HG02763 (cell line): ENCODE measurements around the gene SPATA32.
A peak's percentile ranks its signal among the peaks of the same experiment; 100 is the strongest.

Experiments used
- ATAC-seq: cut with Tn5 transposase; IDR thresholded peaks from one replicate; pipeline ENCODE4 v1.9.1; 2021; ENCODE audit warnings: mild to moderate bottlenecking, moderate library complexity; ENCODE audit not compliant: unreplicated experiment

The SPATA32 gene

DNA sequence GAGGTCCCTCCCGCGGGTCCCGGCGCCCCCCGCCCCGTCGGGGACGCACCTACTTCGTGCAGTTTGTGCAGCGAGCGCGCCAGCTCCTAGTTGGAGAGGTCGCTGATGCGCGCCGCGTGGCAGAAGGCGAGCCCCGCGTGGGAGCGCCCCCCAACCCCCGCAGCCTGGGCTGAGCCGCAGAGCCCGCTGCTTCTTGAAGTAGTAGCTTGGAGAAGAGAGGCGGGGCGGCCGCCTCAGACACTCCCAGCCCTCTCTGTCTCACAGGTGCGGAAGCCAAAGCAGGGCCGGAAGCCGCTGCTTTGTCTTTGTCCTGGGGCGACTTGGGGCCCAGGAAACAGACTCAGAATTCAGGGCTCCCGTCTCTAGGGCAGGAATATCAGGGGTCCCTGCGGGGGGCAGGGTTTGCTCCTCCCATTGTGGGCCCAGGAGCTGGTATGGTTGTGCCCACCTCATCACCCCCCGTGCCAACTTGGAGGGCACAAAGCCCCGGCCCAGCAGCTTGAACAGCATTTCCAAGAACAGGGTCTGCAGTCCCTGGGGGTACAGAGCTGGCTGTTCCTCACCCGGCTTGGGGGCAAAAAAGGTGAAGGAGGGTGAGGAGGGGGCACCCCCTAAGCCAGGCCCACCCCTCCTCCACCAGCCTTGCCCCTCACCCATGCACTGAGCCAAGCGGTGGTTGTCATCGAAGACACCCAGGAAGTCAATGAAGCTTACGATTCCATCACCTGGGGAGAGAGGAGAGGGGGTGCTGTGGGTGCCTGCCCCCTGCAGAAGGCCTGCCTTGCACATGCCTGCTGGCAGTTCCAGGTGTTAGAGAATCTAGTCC, 13.5 kb downstream of the SPATA32 start:
- ATAC-seq, result peak; percentile 56

DNA sequence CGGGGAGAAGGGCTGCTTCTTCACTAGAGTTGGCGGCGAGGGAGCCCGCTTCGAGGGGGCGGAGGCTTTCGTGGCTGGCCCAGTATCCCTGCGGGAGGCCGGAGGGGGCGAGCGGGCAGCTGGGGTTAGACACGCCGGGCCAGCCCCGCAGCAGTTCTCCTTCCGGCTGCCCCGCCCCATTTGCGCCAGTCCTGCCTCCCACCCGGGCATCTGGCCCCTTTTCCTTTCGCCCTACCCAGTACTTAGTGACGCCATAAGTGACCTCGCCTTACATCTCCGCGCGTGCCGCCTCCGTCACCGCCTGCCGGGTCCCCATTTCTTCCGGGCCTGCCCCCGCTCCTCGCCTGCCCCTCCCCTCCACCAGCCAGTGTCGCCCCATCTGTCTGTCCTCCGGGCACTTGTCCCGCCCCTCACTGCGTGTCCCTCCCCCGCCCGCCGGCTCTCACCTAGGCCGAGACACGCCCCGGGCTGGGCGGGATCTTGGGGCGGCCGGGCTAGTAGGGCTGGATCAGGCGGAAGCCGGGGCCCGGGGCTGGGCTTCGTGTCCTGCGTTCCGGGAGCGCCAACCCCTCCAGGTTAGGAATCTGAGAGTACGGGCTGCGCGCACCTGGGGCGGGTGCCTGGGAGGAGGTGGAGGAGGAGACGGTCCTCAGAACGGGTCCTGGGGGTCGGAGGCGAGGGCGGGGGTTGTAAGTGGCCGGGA, 14.3 kb downstream of the SPATA32 start:
- ATAC-seq, result peak; percentile 78

DNA sequence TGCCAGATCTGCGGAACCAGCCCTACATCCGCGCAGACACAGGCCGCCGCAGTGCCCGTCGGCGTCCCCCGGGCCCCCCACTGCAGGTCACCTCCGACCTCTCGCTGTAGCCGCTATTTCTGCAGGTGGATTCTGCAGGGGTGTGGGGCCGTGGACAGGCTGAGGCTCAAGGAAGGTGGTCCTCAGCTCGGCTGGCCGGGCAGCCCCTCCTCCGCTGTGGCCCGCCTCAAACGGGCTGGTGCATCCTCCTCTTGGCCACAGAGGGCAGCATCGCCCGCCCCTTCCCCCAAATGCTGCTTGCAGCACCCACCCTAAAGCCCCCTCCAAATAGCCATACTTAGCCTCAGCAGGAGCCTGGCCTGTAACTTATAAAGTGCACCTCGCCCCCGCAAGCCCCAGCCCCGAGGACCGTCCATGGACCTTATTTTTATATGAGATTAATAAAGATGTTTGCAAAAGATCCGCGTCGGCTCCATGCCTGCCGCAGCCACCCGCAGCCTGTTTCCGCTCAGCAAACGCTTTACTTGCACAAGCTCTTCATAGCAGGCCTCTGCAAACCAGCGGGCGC, 14.9 kb downstream of the SPATA32 start:
- ATAC-seq, result no peak

DNA sequence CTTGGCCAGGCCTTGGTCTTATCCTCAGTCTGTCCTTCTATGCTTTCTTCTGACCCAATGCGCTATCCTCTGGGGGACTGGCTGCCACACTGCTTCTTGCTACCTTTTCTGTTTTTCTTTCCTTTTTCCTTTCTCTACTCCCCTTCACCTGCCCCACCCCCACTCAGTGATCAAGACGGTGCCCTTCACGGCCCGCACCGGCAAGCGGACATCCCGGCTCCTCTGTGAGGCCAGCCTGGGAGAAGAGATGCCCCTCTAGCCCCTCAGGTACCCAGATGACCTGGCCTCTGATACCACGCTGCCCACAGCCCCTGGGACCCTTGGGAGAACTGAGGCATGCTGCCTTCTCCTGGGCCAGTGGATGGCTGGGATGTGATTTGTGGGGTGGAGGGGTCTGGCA, 15.6 kb downstream of the SPATA32 start:
- no peak for ATAC-seq

DNA sequence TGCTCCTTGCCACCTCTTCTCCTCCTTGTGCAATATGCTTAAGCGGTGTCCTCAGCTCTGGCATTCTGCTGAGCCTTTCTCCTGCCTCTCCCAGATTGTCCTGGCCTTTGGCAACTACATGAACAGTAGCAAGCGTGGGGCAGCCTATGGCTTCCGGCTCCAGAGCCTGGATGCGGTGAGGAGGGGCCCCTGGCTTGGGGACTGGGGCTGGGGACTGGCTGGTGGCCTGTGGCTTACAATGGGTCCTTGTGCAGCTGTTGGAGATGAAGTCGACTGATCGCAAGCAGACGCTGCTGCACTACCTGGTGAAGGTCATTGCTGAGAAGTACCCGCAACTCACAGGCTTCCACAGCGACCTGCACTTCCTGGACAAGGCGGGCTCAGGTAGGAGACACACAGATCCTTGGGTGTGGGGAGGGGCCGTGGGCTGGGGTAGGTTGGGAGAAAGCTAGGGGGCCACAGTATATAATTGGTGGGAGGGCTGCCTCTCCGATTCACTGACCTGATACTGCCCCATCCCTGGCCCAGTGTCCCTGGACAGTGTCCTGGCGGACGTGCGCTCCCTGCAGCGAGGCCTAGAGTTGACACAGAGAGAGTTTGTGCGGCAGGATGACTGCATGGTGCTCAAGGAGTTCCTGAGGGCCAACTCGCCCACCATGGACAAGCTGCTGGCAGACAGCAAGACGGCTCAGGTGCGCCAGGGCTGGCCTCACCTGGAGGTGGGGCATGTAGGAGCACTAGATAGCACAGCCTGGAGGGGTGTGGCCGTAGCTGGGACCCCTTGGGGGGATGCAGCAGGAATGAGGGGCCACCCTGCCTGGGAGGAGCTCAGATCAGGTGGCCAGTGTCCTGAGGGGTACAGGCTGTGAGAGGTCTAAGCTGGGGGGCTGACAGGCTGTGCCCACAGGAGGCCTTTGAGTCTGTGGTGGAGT, 16.9 kb downstream of the SPATA32 start:
- no peak for ATAC-seq

DNA sequence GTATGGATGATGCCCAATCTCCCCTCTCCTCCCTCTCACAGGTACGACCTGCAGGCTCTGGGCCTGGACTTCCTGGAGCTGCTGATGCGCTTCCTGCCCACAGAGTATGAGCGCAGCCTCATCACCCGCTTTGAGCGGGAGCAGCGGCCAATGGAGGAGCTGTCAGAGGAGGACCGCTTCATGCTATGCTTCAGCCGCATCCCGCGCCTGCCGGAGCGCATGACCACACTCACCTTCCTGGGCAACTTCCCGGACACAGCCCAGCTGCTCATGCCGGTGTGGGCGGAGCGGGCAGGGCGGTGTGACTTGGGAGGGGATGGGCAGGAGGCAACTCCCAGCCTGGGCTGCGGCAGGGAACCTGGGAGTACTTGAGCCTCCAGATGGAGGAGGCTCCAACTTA, 18.1 kb downstream of the SPATA32 start:
- ATAC-seq, result no peak

DNA sequence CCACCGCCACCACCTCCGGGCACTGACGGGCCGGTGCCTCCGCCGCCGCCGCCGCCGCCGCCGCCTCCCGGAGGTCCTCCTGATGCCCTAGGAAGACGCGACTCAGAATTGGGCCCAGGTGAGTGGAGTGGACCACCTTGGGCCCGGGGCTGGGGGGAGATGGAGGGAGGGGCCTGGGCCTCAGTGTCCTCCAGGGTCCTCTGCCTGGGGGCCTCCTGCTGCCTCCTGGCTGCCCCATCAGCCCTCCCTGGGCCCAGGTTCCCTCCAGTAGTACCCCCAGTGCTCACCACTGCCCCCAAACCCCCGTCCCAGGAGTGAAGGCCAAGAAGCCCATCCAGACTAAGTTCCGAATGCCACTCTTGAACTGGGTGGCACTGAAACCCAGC, 19.9 kb downstream of the SPATA32 start:
- ATAC-seq, result no peak

DNA sequence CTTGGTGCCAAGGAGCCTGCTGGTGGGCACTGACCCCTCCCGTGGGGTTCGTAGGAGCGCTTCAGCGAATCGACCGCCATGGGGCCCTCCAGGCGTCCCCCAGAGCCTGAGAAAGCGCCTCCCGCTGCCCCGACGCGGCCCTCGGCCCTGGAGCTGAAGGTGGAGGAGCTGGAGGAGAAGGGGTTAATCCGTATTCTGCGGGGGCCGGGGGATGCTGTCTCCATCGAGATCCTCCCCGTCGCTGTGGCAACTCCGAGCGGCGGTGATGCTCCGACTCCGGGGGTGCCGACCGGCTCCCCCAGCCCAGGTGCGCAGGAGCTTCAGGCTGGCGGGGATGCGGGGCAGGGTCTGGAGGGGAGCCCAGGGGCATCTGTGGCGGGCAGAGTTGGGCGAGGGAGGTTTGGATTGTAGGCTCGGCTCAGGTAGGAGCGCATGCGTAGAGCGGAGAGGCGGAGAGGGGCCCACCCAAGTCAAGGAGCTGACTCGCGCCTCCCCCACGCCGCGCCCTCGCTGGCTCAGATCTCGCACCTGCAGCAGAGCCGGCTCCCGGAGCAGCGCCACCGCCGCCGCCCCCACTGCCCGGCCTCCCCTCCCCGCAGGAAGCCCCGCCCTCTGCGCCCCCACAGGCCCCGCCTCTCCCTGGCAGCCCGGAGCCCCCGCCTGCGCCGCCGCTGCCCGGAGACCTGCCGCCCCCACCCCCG, 20.4 kb downstream of the SPATA32 start:
- no peak for ATAC-seq

DNA sequence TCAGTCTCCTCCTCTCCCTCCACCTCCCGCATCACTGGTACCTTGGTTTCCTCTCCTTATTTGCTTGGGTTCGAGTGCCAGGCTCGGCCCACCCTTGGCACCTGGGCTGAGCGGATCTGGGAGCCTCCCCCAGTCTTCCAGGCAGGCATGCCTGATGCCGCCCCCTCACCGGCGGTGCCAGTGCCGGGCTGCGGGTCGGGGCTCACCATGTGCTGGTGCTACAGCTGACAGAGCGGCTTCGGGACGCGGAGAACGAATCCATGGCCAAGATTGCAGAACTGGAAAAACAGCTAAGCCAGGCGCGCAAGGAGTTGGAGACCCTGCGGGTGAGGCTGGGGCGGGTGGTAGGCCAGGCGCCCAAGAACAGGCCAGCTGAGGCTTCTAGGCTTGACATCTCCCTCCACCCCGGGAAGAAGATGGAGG, 21.0 kb downstream of the SPATA32 start:
- ATAC-seq, result no peak

DNA sequence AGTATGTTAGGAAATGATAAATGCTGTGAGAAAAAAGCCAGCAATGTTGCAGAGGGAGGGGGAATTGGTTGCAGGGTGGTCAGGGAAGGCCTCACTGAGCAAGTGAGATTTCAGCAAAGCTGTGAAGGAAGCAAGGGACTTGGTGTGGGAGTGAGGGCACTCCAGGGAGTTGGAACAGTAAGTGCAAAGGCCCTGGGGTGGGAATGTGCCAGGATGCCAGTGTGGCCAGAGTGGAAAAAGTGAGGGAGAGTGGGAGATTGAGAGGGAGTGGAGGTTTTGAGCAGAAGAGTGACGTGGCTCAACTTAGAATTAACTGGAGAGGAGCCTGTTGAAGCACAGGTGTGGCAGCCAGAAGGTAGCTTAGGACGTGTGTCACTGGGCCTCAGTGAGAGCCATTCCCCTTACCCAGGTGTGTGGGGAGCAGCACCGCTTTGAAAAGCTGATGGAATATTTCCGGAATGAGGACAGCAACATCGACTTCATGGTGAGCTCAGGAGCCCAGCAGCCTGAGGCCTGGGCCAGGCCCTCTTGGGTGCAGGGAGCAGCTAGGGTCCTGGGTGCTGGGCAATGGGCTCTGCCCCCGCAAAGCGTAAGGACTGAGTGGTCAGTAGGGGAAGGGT, 23.6 kb downstream of the SPATA32 start:
- ATAC-seq, result no peak

DNA sequence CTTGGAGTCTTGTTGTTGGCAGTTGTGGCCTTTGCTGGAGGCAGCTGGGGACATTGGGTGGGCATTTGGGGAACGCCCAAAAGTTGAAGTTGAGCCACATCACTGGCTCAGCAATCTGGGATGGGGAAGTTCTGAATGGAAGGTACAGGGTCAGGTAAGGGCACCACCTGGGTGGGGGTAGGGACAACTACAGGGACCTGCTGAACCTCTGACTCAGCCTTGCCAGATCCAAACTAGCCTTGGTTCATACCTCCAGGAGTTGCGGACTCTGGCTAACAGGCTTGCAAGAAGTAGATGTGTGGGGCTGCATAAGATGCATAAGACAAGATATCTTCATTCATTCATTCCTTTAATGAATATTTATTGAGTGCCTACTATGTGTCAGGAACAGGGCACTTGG, 24.2 kb downstream of the SPATA32 start:
- no peak for ATAC-seq

DNA sequence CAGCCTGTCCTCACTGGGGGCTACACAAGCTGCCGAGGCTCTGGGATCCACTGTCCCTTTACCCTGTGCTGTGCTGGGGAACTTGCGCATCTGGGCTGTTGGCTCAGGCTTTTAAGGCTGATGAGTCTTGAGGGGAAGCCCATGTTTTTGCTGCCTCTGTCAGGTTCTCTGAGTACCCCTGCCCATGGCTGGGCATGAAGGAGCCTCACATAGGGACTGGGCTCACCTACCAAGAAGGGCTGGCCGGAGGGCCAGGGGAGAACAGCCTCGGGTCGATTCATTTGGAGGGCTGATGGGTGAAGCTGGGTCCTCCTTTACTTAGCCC, 25.6 kb downstream of the SPATA32 start:
- no peak for ATAC-seq

DNA sequence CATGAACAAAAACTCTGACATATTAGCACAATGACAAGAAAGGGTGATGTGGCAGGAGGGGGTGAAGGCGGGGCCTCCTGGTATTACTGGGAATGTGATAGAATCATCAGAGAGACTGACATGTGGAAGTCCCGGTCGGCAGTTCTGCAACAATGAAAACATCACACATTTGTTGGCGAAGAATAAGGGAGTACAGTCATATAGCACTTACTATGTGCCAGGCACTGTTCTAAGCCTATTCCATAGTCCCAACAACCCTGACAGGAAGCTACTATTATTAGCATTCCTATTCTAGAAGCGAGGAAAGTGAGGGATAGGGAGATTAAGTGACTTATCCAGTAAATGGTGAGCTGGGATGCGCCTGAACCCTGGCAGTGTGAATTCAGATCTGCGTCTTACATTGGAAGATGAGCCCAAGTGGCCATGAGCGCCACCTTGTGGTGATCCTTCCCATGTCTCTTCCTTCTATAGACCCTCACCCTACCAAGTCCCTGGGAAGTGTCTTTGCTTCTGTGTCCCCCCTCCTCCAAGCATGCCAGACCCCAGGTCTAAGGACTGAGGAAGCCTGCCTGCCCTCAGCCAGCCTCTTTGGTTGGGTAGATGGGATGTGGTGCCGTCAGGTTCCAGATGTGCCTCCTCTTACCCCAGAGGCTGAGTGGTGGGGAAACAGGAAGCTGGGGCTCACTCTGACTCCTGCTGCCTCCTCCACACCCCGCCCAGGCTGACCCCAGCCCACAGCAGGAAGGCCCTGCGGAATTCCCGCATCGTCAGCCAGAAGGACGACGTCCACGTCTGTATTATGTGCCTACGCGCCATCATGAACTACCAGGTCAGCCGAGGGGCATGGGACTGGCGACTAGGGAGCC, 26.2 kb downstream of the SPATA32 start:
- ATAC-seq, result no peak

DNA sequence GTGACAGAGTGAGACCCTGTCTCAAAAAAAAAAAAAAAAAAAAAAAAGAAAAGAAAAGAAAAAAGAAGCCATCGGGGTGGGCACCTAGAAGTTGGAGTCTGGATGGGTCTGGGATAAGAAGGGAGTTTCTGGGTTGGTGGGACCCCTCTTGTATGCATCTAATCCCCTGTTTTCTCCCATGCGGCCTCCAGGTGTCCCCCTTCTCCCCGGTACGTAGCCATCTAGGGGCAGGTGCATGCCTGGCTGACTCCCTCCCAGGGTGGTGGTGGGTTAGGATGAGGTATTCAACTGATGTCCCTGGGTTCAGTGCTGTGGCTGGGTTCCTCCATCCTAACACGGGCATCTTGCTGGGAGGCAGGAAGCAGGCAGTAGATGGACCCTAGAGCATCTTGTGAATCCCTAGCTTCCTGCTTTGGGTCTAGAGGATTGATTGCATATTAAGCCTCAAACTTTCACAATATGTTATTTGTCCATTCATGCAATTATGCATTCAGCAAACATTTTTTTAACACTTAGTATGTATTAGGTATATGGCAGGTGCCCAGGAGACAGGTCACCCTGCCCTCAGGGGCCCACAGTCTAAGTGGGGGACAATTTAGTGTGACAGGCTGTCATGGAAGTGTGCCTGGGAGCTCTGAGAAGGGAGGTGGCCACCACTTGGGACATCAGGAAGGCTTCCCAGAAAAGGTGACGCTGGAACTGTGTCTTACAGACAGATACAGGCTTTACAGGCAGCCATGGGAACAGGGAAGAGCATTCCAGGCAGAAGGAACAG, 27.1 kb downstream of the SPATA32 start:
- ATAC-seq, result no peak

DNA sequence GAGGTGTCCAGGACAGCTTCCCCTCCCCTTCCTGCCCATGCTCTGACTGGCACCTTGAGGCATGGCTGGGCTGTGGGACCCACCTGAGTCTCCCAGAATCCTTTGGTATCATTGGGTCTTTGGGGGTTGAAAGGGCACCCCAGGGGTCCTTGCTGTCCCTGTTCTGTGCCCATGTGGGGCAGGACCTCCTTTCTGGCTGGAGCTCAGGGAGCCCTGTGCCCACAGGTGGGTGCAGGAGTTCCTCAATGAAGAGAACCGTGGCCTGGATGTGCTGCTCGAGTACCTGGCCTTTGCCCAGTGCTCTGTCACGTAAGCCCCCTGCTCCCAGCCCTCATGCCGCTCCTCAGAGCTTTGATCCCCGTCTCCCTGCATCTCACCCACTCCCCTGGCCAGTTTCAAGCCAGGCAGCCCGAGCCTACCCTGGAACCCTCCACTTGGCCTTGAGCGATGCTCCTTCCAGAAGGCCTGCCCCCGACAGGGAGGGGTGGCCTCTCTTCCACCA, 28.4 kb downstream of the SPATA32 start:
- no peak for ATAC-seq

DNA sequence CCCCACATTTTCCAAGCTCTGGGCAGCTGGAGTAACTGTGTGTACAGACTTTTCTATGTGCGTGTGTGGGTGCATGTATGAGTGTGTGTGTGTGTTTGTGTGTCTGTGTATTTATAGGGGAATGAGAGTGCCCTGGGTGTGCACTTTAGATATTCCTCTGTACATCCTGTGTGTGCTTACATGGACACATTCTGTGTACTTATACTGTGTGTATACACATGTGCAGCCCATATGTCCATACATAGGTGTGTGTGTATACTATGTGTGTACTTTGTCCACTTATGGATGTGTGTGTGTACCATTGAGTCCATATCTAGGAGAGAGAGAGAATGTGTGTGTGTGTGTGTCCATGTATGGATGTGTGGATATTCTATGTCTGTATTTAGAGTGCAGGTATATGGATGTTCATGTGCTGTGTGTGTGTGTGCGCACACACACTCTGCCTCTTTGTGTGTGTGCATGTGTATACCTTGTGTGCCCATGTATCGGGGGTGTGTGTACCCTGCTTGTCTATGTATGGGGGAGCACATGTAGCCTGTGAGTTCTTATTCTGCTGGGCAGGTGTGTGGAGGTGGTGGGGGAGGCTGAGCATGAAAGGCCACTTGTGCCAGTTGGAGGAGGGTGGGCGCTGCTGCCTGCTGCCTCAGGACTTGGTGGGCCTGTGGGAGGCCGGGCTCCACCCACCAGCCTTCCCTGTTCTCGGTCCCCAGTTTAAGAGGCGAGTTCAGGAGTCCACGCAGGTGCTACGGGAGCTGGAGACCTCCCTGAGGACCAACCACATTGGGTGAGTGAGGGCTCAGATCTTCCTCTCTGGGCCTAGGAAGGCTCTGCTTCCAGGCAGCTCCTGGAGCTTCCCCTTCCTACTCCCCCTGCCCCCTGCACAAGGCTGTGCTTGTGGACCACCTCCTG, 29.1 kb downstream of the SPATA32 start:
- ATAC-seq, result no peak

DNA sequence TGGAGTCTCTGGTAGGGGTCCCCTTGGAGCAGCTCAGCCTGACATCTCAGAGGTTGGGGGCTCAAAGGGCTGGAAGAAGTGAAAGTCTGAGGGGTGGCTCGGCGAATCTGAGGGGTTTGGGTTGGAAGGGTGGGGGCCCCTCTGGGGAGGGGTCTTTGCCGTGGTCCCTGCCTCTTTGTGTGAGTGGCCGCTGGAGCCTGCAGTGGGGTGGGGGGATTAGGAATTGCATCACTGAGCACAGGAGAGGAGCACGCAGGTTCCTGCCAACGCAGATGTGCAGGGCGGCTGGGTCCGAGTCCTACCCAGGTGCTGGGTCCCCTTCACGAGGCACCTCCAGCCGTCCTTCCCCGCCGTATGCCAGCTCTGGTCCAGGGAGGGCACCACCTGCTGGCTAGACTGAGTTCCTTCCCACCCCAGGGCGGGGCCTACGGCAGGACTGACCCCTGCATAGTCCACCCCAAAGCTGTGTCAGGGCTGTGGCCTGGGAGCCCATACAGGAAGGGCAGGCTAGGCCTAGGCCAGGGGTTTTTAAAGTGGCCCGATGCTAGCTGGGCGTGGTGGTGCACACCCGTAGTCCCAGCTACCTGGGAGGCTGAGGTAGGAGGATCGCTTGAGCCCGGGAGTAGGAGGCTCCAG, 30.3 kb downstream of the SPATA32 start:
- ATAC-seq, result no peak
